ENCODE results near the gene SASH1.
"Not testable (repeated sequence)": the region's sequence is repeated elsewhere in the genome, so short reads cannot be mapped to it uniquely, and the experiment has no call there.

Gene SASH1

DNA sequence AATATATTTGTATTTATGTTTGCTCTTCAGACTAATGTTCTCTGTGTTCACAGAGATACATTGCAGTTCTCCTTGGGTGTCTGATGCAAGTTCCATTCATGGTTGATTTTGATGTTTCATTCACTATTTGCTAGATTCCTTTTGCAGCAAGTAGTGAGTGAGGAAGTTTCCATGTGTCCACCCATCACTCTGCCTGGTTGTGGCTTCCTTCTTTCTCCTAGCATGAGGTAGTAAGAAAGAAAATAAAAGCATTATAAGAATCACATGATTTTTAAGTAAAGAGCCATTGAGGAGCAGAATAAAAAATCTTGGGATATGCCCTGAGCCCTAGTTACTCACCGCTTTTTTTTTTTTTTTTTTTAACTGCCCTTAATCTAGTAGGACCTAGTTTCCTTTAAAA is 8.7 kb downstream of the SASH1 start:
- H3K36me3 ChIP-seq (ENCODE audit: insufficient read depth, insufficient read length, low read length): no peaks in the 10 kb centered on the region
- peaks cover 2% of the 10 kb centered on the region for H3K4me1 ChIP-seq (ENCODE audit: insufficient read depth, insufficient read length)
- H3K4me3 ChIP-seq (ENCODE audit: insufficient read length, low read depth): no peak overlapping the region
- H3K27me3 ChIP-seq (ENCODE audit: insufficient read depth, insufficient read length): no peaks in the 10 kb centered on the region
- H3K9ac ChIP-seq (ENCODE audit: insufficient read length, low read depth): no peak overlapping the region
- no peak for DNase-seq (ENCODE audit: low read depth, low spot score)
- no peaks in the 10 kb centered on the region for H3K9me3 ChIP-seq (ENCODE audit: insufficient read depth, low read length)
- TF ChIP-seq SUZ12 (IDR thresholded peaks at IDR 0.05; ENCODE audit: extremely low read depth, insufficient read depth, insufficient read length) (no peak), ZNF274 (IDR thresholded peaks at IDR 0.05; ENCODE audit: low read depth, low read length) (no peak), YY1 (IDR thresholded peaks at IDR 0.05; ENCODE audit: insufficient read depth, insufficient read length) (no peak)

- not testable (repeated sequence) for H3K4me3 ChIP-seq (ENCODE audit: insufficient read length, low read depth); DNase-seq (ENCODE audit: low read depth, low spot score); H3K9me3 ChIP-seq (ENCODE audit: insufficient read depth, low read length)
Measured at GRCh38 chr6:148352421-148352820, 9.8 kb downstream of the SASH1 start.

GRCh38 chr6:148358196-148358785 is 15.7 kb downstream of the SASH1 start:
- DNase-seq (ENCODE audit: low read depth, low spot score): no peak
- no peak overlapping the region for H3K9ac ChIP-seq (ENCODE audit: insufficient read length, low read depth)
- H3K4me3 ChIP-seq (ENCODE audit: insufficient read length, low read depth): no peak overlapping the region
- H3K4me1 ChIP-seq (ENCODE audit: insufficient read depth, insufficient read length): no peaks in the 10 kb centered on the region
- no peaks in the 10 kb centered on the region for H3K27me3 ChIP-seq (ENCODE audit: insufficient read depth, insufficient read length)
- no peak for TF ChIP-seq YY1 (IDR thresholded peaks at IDR 0.05; ENCODE audit: insufficient read depth, insufficient read length)
- no peak for TF ChIP-seq SUZ12 (IDR thresholded peaks at IDR 0.05; ENCODE audit: extremely low read depth, insufficient read depth, insufficient read length)
- no peak for TF ChIP-seq ZNF274 (IDR thresholded peaks at IDR 0.05; ENCODE audit: low read depth, low read length)
- no peaks in the 10 kb centered on the region for H3K36me3 ChIP-seq (ENCODE audit: insufficient read depth, insufficient read length, low read length)
- H3K9me3 ChIP-seq (ENCODE audit: insufficient read depth, low read length): no peaks in the 10 kb centered on the region

More at GRCh38 chr6:148352421-148352820, 9.8 kb downstream of the SASH1 start:
- not testable (repeated sequence) for H3K36me3 ChIP-seq (ENCODE audit: insufficient read depth, insufficient read length, low read length); H3K9ac ChIP-seq (ENCODE audit: insufficient read length, low read depth); H3K4me1 ChIP-seq (ENCODE audit: insufficient read depth, insufficient read length); H3K27me3 ChIP-seq (ENCODE audit: insufficient read depth, insufficient read length)

DNA sequence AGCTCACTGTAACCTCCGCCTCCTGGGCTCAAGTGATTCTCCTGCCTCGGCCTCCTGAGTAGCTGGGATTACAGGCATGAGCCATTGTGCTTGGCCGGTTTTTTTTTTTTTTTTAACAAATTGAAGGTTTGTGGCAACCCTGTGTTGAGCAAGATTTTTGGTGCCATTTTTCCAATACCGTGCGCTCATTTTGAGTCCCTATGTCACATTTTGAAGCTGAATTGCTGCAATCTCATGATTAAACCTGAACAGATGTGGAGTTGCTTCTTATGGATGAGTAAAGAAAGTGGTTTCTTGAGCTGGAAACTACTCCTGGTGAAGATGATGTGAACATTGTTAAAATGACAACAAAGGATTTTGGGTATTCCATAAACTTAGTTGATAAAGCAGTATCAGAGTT is 16.6 kb downstream of the SASH1 start:
- Histone ChIP-seq H3K4me1 (ENCODE audit: insufficient read depth, insufficient read length) (no peaks in the 10 kb centered on the region), H3K9me3 (ENCODE audit: insufficient read depth, low read length) (no peaks in the 10 kb centered on the region), H3K36me3 (ENCODE audit: insufficient read depth, insufficient read length, low read length) (no peaks in the 10 kb centered on the region), H3K27me3 (ENCODE audit: insufficient read depth, insufficient read length) (no peaks in the 10 kb centered on the region), H3K9ac (ENCODE audit: insufficient read length, low read depth) (no peak overlapping the region), H3K4me3 (ENCODE audit: insufficient read length, low read depth) (no peak overlapping the region)
- TF ChIP-seq SUZ12 (IDR thresholded peaks at IDR 0.05; ENCODE audit: extremely low read depth, insufficient read depth, insufficient read length) (no peak), YY1 (IDR thresholded peaks at IDR 0.05; ENCODE audit: insufficient read depth, insufficient read length) (no peak), ZNF274 (IDR thresholded peaks at IDR 0.05; ENCODE audit: low read depth, low read length) (no peak)
- DNase-seq (ENCODE audit: low read depth, low spot score): no peak

DNA sequence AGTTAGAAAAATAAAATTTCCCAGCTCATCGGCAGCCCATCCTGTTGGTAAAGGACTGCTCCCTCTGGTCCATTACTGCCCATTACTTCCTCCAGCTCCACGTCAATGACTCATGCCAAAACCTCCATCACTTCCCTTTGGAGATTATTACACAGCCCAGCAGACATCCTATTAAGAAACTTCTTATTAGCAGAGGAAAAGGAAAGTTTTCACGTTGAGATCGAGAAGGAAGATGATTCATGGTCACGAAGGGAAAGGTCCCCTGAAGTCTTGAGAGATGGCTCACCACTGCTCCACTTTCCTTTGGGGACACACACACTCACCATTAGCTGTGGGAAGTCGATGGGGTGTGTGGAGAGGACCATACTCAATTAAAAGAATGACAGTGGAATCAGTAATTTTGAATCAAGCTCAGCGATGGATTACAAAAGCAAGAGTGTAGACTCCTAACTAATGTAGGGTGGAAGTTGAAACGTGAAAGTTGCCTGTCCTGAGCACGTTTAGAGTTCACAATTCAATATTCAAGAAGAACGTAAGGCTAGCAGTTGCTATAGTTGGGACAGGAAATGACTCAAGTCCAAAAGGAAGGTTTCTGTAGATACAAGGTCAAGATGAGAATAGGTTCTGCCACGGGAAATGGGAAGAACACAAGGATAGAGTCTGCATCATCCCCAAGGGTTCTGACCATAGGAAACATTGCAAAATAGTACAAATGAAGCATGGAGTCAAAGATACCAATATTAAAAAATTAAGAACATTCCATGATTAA is 21.6 kb downstream of the SASH1 start:
- TF ChIP-seq YY1 (IDR thresholded peaks at IDR 0.05; ENCODE audit: insufficient read depth, insufficient read length) (no peak), SUZ12 (IDR thresholded peaks at IDR 0.05; ENCODE audit: extremely low read depth, insufficient read depth, insufficient read length) (no peak), ZNF274 (IDR thresholded peaks at IDR 0.05; ENCODE audit: low read depth, low read length) (no peak)

DNA sequence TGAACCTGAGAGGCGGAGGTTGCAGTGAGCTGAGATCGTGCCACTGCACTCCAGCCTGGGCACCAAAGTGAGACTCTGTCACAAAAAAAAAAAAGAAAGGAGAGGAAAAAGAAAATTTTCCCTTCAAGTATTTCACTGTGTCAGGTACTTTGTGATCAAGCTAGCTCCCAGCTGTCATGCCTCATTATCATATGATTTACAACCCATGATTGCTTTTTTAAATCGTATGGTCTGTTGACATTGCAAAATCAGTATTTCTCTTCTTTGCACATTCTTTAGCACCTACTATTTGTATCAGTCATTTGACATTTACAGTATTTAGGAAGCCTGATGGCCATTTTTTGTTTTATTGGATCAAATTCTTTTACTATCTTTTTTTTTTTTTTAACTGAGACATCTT is 22.4 kb downstream of the SASH1 start:
- no peaks in the 10 kb centered on the region for H3K4me1 ChIP-seq (ENCODE audit: insufficient read depth, insufficient read length)
- H3K9me3 ChIP-seq (ENCODE audit: insufficient read depth, low read length): no peaks in the 10 kb centered on the region
- no peaks in the 10 kb centered on the region for H3K27me3 ChIP-seq (ENCODE audit: insufficient read depth, insufficient read length)
- no peaks in the 10 kb centered on the region for H3K36me3 ChIP-seq (ENCODE audit: insufficient read depth, insufficient read length, low read length)
- H3K4me3 ChIP-seq (ENCODE audit: insufficient read length, low read depth): no peak overlapping the region
- no peak overlapping the region for H3K9ac ChIP-seq (ENCODE audit: insufficient read length, low read depth)
- no peak for DNase-seq (ENCODE audit: low read depth, low spot score)
- no peak for TF ChIP-seq YY1 (IDR thresholded peaks at IDR 0.05; ENCODE audit: insufficient read depth, insufficient read length)
- TF ChIP-seq ZNF274 (IDR thresholded peaks at IDR 0.05; ENCODE audit: low read depth, low read length): no peak
- TF ChIP-seq SUZ12 (IDR thresholded peaks at IDR 0.05; ENCODE audit: extremely low read depth, insufficient read depth, insufficient read length): no peak

More for the DNA sequence above, 21.6 kb downstream of the SASH1 start:
- Histone ChIP-seq H3K36me3 (ENCODE audit: insufficient read depth, insufficient read length, low read length) (no peaks in the 10 kb centered on the region), H3K4me3 (ENCODE audit: insufficient read length, low read depth) (no peak overlapping the region), H3K9me3 (ENCODE audit: insufficient read depth, low read length) (no peaks in the 10 kb centered on the region), H3K9ac (ENCODE audit: insufficient read length, low read depth) (no peak overlapping the region), H3K4me1 (ENCODE audit: insufficient read depth, insufficient read length) (no peaks in the 10 kb centered on the region), H3K27me3 (ENCODE audit: insufficient read depth, insufficient read length) (no peaks in the 10 kb centered on the region)
- DNase-seq (ENCODE audit: low read depth, low spot score): no peak

DNA sequence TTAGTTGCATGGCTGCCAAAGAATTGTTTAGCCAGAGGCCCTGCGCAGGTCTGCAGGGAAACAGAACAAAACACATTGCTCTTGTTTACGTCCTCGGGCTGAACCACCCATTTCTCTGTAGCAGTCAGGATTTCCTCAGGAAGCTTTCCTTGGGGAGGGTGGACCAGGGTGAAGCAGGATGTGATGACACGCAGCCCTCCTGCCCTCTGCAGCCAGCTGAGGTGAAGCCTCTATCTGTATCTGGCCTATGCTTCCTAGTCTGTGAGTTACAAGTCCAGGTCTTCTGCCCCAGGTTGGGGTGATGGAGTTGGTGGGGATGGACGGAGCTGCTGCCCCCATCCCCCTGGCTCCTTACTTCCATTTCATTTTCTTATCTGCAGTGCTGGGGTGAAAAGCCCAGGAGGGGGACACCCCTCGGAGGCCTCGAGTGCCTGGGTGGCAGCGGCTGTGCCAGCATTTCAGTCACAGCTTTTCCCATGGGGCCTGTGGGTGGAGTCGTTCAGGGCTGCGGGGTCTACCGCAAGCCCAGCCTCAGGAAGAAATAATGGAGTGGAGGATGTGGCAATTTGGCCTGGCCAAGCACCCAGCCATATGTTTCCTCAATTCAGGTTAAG is 24.9 kb downstream of the SASH1 start:
- DNase-seq (ENCODE audit: low read depth, low spot score): no peak
- Histone ChIP-seq H3K4me1 (ENCODE audit: insufficient read depth, insufficient read length) (no peaks in the 10 kb centered on the region), H3K9ac (ENCODE audit: insufficient read length, low read depth) (no peak overlapping the region), H3K36me3 (ENCODE audit: insufficient read depth, insufficient read length, low read length) (no peaks in the 10 kb centered on the region), H3K27me3 (ENCODE audit: insufficient read depth, insufficient read length) (no peaks in the 10 kb centered on the region), H3K4me3 (ENCODE audit: insufficient read length, low read depth) (no peak overlapping the region), H3K9me3 (ENCODE audit: insufficient read depth, low read length) (no peaks in the 10 kb centered on the region)
- TF ChIP-seq YY1 (IDR thresholded peaks at IDR 0.05; ENCODE audit: insufficient read depth, insufficient read length) (no peak), SUZ12 (IDR thresholded peaks at IDR 0.05; ENCODE audit: extremely low read depth, insufficient read depth, insufficient read length) (no peak), ZNF274 (IDR thresholded peaks at IDR 0.05; ENCODE audit: low read depth, low read length) (no peak)
